Left lung (tissue), 10 donors: ENCODE results near the gene C3orf33. TPM values are rescaled to one million over a fixed set of nuclear protein-coding genes. Genes with fewer than 3 reads are reported as not detected.

ENCODE experiments used
- ATAC-seq: fragments of 200-7000 bp; cut with Tn5 transposase; one replicate; pipeline ENCODE4 v1.9.1; 2020; ENCODE audit warnings: moderate library complexity
- DNase-seq, 4 donors: peaks; one replicate each; pipeline ENCODE4 v3.0.0-alpha.2; 2013 to 2020
- H3K27ac ChIP-seq, 2 donors: fragments of 200-600 bp; sonication (generic) in 1 of 2; one replicate each; pipeline versions ENCODE4 v1.5.0 to v1.8.0; 2020 to 2021
- H3K27me3 ChIP-seq, 2 donors: fragments of 200-600 bp; sonication (generic) in 1 of 2; one replicate each; pipeline versions ENCODE4 v1.5.0 to v1.8.0; 2020 to 2021
- H3K36me3 ChIP-seq, 2 donors: fragments of 200-600 bp; sonication (generic) in 1 of 2; one replicate each; pipeline versions ENCODE4 v1.5.0 to v1.8.0; 2020 to 2021
- H3K4me1 ChIP-seq, 2 donors: fragments of 200-600 bp; one replicate each; pipeline ENCODE4 v1.8.0; 2021
- H3K4me3 ChIP-seq, 2 donors: fragments of 200-600 bp; sonication (generic) in 1 of 2; one replicate each; pipeline versions ENCODE4 v1.5.0 to v1.8.0; 2020 to 2021; ENCODE audit warnings: mild to moderate bottlenecking in 1 of 2
- H3K9me3 ChIP-seq, 2 donors: fragments of 200-600 bp; sonication (generic) in 1 of 2; one replicate each; pipeline versions ENCODE4 v1.5.0 to v1.8.0; 2020 to 2021
- intact Hi-C, 2 donors: fragments of 100-400 bp; cut with DNase I; formaldehyde crosslinking; loops; one replicate each; pipeline versions ENCODE4 v1.11.2 to v1.14.2; 2022
- polyA plus RNA-seq, 6 donors: library from polyadenylated mRNA; unstranded; fragments of 120-200 nt; gene quantifications; one replicate each; pipeline ENCODE4 v1.2.1, GENCODE V29; 2013; ENCODE audit not compliant: insufficient read length in 6 of 6
- total RNA-seq, 2 donors: library from RNA; stranded (reverse); fragmentation: NEBNext Ultra II Directional; extraction: Animal tissue kit (Norgen Biotek cat#: 25700); gene quantifications; one replicate each; pipeline ENCODE4 v1.2.1, GENCODE V29; 2021
- TF ChIP-seq, protein P1 (sequence below), 2 donors: fragments of 200-600 bp; sonication (generic) in 1 of 2; IDR thresholded peaks; one replicate each; pipeline versions ENCODE4 v1.5.0 to v1.8.0; 2021; ENCODE audit warnings: antibody characterized with exemption in 2 of 2
- donor health status: DM: no; HTN: yes; CAD: no.
- donor health status: DM: no; HTN: no; CAD: no.

C3orf33 gene
- total and polyA plus RNA-seq, 8 donors = 2.6 to 9.9 (median 7.1) TPM

DNA sequence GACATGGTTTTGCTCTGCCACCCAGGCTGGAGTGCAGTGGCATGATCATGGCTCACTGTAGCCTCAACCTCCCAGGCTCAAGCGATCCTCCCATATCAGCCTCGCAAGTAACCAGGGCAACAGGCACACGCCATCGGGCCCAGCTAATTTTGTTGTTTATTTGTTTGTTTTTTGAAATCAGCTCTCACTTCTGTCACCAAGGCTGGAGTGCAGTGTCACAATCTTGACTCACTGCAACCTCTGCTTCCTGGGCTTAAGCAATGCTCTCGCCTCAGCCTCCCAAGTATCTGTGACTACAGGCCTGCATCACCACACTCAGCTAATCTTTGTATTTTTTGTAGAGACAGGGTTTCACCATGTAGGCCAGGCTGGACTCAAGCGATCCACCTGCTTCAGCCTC is 35.0 kb downstream of the C3orf33 start:
- no peaks in the 10 kb centered on the region for H3K4me1 ChIP-seq
- no peak for DNase-seq
- H3K27ac ChIP-seq = no peak overlapping the region
- H3K27me3 ChIP-seq = no peaks in the 10 kb centered on the region
- TF ChIP-seq, protein P1, sequence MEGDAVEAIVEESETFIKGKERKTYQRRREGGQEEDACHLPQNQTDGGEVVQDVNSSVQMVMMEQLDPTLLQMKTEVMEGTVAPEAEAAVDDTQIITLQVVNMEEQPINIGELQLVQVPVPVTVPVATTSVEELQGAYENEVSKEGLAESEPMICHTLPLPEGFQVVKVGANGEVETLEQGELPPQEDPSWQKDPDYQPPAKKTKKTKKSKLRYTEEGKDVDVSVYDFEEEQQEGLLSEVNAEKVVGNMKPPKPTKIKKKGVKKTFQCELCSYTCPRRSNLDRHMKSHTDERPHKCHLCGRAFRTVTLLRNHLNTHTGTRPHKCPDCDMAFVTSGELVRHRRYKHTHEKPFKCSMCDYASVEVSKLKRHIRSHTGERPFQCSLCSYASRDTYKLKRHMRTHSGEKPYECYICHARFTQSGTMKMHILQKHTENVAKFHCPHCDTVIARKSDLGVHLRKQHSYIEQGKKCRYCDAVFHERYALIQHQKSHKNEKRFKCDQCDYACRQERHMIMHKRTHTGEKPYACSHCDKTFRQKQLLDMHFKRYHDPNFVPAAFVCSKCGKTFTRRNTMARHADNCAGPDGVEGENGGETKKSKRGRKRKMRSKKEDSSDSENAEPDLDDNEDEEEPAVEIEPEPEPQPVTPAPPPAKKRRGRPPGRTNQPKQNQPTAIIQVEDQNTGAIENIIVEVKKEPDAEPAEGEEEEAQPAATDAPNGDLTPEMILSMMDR (IDR thresholded peaks at IDR 0.05) = no peak
- H3K4me3 ChIP-seq = no peak overlapping the region
- ATAC-seq = no peak
- H3K9me3 ChIP-seq = peaks cover 0 to 11% of the 10 kb centered on the region in 2 donors
- H3K36me3 ChIP-seq = peaks cover 0 to 8% of the 10 kb centered on the region in 2 donors
- intact Hi-C loops = no loop called here

DNA sequence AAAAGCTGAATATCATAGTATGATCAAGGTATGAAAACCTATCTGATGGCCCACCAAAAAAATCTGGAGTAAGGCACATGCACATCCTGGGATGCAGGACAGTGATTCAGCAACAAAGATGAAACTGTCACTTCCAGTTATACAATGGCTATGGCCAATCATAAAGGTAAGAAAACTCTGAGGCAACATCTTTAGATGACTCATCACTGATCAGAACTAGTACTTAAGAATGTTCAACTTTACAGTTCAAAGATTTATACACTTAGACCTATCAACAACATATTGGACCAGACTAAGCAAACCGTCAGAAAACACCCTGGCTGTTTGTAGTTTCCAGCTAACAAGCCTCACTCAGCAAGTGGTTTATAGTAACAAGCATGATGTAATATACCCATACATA is 39.9 kb downstream of the C3orf33 start:
- TF ChIP-seq, protein P1 (IDR thresholded peaks at IDR 0.05) = no peak
- no peaks in the 10 kb centered on the region for H3K27me3 ChIP-seq
- H3K4me3 ChIP-seq = no peak overlapping the region
- DNase-seq (no peak), ATAC-seq (no peak)
- no peaks in the 10 kb centered on the region for H3K4me1 ChIP-seq
- H3K9me3 ChIP-seq = peaks cover 0 to 11% of the 10 kb centered on the region in 2 donors
- H3K27ac ChIP-seq = no peak overlapping the region
- peaks cover 0 to 22% of the 10 kb centered on the region in 2 donors for H3K36me3 ChIP-seq
- intact Hi-C loops = no loop called here

DNA sequence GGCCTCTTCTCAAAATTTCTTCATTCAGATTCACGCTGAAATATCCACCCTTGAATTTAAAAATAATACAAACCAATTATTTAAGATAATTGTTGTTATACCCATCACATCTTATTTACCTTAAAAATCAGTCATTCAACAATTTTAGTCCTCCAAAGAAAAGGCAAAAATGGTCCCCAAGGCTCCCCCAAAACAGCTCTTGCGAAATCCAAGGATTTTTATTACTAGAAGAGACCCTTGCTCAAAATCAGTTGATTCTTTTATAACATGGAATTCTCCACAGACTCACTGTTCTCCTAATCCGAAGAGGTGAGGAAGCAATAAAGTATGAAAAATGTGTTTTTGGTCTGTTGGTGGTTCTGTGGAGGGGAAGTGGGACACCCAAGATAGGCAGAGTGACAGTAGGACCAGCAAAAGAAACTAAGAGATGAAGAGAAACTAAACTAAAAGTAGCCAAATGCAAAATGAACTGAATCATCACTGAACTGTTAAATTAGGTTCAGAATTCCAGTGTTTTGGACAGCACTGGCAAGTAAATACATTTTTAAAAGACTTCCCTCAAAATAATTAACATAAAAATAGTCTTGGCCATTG is 42.1 kb downstream of the C3orf33 start:
- no peak for DNase-seq
- Histone ChIP-seq H3K4me1 (no peaks in the 10 kb centered on the region), H3K4me3 (no peak overlapping the region), H3K9me3 (no peaks in the 10 kb centered on the region), H3K36me3 (peaks cover 0 to 13% of the 10 kb centered on the region in 2 donors), H3K27ac (no peak overlapping the region), H3K27me3 (no peaks in the 10 kb centered on the region)
- intact Hi-C loops = no loop called here
- ATAC-seq = no peak
- TF ChIP-seq, protein P1 (IDR thresholded peaks at IDR 0.05) = no peak

DNA sequence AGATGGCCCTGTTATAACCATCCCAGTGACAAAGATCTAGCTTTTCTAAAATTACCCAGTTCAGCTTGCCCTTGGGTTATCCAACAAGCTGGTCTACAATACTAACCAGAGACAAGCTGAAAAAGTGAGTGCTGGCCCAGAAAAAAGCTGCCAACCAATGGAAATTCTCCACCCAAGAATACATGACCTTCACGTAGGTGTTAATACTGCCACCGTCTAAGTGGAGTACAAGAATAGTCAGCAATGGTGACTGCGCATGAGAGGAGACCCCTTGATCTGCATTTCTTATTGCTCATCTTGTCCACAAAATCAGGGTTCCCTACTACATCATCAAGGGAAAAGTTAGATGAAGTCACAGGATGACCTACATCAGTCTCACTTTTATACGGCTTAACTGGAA is 45.4 kb downstream of the C3orf33 start:
- no peak overlapping the region for H3K4me3 ChIP-seq
- H3K36me3 ChIP-seq = peaks cover 0 to 13% of the 10 kb centered on the region in 2 donors
- no peak for ATAC-seq
- DNase-seq = no peak
- no peaks in the 10 kb centered on the region for H3K27me3 ChIP-seq
- no peaks in the 10 kb centered on the region for H3K9me3 ChIP-seq
- no peak overlapping the region for H3K27ac ChIP-seq
- no peaks in the 10 kb centered on the region for H3K4me1 ChIP-seq
- TF ChIP-seq, protein P1 (IDR thresholded peaks at IDR 0.05) = no peak
- intact Hi-C loops = no loop called here

DNA sequence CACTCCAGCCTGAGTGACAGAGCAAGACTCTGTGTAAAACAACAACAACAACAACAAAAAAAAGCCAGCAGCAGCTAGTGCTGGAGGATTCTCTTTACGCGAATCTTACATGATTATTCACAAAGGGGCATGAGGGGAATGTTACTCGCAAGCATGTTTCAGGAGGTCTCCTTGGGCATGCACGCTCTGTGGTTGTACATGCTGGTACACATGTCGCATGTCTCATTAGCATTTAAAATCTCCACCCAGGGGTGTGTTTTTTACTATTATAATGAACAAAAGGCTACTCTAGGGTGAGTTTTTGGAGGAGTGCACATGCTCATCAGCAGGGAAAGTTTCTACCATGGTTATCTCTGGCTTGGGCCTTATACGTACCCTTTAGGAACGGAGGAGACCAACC is 48.5 kb downstream of the C3orf33 start:
- TF ChIP-seq, protein P1 (IDR thresholded peaks at IDR 0.05) = no peak
- no peak for ATAC-seq

More for the DNA sequence above, 48.5 kb downstream of the C3orf33 start:
- Histone ChIP-seq H3K4me3 (no peak overlapping the region), H3K9me3 (no peaks in the 10 kb centered on the region), H3K4me1 (no peaks in the 10 kb centered on the region), H3K27ac (no peak overlapping the region), H3K36me3 (peaks cover 0 to 7% of the 10 kb centered on the region in 2 donors), H3K27me3 (no peaks in the 10 kb centered on the region)
- no peak for DNase-seq
- intact Hi-C loops = no loop called here
